GM10266 (cell line): ENCODE measurements around the gene NBAS.

Experiments
- DNase-seq: peaks from one replicate; pipeline ENCODE4 v3.0.0; 2012; ENCODE audit errors: extremely low spot score
- TF ChIP-seq, protein P1 (sequence below): IDR thresholded peaks from 2 replicates; pipeline ENCODE4 v1.5.1; 2012; ENCODE audit warnings: mild to moderate bottlenecking, low read depth; ENCODE audit not compliant: control insufficient read depth, insufficient read depth; ENCODE audit errors: missing control alignments

NBAS gene

DNA sequence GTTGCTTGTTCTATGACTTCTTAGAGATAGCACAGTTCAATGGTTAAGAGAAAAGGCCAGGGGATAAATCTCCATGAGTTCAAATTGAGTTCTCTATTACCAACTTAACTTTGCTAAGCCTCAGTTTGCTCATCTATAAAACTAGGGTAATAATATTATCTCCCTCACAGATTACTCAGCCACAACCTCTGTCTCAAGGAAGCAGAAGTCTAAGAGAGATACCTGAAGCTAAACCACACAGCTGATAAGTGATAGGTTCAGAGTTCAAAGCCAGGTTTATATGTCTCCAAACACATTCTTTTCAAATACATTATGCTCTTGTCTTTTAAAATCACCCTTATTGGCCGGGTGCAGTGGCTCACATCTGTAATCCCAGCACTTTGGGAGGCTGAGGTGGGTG lies 287.7 kb downstream of the NBAS start:
- TF ChIP-seq, protein P1, sequence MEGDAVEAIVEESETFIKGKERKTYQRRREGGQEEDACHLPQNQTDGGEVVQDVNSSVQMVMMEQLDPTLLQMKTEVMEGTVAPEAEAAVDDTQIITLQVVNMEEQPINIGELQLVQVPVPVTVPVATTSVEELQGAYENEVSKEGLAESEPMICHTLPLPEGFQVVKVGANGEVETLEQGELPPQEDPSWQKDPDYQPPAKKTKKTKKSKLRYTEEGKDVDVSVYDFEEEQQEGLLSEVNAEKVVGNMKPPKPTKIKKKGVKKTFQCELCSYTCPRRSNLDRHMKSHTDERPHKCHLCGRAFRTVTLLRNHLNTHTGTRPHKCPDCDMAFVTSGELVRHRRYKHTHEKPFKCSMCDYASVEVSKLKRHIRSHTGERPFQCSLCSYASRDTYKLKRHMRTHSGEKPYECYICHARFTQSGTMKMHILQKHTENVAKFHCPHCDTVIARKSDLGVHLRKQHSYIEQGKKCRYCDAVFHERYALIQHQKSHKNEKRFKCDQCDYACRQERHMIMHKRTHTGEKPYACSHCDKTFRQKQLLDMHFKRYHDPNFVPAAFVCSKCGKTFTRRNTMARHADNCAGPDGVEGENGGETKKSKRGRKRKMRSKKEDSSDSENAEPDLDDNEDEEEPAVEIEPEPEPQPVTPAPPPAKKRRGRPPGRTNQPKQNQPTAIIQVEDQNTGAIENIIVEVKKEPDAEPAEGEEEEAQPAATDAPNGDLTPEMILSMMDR = no peak
- DNase-seq = no peak

DNA sequence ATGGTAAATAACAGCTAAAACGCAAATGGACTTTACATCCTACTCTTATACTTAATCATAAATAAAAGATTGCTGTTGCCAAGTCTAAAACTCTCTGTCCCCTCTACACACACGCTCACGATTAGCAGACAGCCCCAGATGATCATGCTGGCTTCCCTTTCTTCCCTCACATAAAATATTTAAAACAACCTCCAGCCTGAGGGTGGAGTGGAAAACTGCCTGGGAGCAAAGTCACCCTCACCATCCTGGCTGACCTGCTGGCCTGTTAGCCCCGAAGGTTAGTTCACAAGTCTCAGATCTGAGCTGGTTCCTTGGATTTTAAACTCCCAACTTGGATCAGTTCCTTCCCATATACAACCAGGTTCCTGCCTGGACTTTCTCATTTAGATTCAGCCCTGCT lies 288.2 kb downstream of the NBAS start:
- DNase-seq = no peak
- TF ChIP-seq, protein P1 = no peak

DNA sequence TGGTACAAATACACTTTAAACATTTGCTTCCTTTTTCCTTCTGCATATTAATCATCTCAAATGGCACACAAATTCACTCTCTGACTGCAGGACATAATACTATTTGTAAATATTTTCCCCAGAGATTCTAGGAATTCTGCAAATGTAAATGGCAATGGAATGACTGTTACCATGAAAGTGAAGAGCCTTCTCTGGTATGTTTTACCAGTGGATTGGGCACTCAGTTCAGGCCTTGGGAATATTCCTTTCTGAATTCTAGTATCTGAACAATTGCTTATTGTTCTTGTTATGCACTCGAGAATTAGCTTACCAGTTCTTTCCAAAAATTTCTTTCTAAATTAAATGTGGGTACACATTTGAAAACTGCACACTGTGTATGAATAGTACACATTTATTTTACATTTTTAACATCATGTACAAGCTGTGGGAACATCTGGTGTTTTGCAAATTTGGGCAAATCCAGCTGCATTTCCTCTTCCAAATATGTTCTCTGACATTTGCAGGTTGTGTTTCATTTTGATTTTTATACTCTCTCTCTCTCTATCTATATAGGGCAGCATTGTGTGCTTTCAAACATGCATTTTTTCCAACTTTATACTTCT lies 289.1 kb downstream of the NBAS start:
- DNase-seq = no peak
- TF ChIP-seq, protein P1 = no peak

DNA sequence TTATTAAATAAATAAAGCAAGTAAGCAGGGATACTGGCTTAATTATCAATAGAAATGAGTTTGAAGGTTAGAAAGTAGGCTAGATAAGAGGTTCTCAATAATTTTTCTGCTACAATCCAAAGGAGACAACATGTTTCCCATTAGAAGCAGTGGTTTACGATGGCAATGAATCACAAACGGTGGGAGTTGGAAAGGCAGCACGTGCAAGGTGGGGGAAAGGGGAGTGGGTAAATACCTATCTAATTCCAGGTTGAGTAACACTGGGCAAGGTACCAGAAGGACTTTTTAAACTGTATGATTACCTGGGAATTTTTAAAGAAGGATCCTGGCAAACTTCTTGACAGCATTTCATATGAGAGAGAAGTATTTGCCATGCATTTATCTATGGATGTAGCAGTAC lies 289.9 kb downstream of the NBAS start:
- DNase-seq = no peak
- TF ChIP-seq, protein P1 = no peak

DNA sequence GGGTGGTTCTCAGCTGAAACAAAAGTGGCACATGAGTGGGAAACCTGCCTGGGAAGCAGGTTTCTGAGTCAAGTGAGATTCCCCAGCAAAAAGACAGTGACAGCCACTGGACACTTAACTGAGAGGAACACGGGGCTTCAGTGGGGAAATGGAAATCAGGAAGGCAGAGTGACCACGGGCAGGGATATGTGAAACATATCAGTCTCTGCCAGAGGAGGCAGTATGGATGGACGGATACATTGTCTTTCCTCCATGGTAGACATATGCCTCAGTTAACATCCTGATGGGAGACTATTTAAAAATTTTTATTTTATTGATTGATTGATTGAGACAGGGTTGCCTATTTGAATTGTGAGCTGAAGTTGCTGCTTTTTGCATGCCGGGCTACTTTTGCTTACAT lies 292.1 kb downstream of the NBAS start:
- TF ChIP-seq, protein P1 = no peak
- no peak for DNase-seq

DNA sequence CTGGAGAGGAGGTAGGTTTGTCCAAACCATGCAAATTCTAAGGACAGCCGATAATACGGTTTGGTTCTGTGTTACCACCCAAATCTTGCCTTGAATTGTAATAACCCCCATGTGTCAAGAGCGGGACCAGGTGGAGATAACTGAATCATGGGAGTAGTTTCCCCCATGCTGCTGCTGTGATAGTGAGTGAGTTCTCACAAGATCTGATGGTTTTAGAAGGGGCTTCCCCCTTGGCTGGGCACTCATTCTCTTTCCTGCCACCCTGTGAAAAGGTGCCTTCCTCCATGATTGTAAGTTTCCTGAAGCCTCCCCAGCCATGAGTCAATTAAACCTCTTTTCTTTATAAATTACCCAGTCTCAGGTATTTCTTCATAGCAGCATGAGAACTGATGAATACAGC lies 295.2 kb downstream of the NBAS start:
- no peak for DNase-seq
- TF ChIP-seq, protein P1 = no peak

DNA sequence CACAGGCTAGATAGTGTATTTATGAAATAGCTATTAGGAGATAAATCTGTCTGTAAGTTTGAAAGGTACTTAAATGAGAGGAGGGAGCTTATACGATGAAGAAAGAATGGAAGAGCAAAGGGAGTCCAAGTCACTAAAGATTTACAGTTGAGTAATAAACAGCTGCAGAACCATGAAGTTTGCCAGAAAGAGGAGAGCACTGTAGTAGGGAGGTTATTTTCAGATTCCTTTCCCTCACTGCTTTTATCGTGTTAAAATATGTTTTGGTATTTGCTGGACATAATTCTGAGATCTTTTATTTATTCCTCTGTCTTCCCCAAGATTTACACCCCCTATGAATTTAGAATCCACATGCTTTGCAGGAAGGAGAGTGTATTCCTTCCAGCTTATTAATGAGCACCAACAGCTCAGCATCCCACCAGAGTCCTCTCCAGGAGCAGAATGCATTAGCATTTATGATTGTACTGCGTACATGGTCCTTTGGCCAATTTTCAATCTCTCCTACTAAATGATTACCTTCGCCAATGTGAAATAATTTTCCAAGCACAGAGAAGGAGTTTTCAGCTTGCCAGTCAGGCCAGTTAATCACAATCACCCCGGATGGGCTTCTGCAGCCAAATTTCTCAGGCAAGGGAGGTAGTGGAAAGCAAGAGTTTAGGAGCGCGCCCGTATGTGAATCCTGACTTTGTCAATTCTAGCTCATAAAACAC lies 297.0 kb downstream of the NBAS start:
- TF ChIP-seq, protein P1 = no peak
- no peak for DNase-seq
